HG02870 (cell line): ENCODE data around the gene SCEL.
"Not testable (repeated sequence)": the region's sequence is repeated elsewhere in the genome, so short reads cannot be mapped to it uniquely, and the experiment has no call there.

Source experiments
- ATAC-seq: cut with Tn5 transposase; IDR thresholded peaks from one replicate; pipeline ENCODE4 v1.9.1; 2021; ENCODE audit warnings: mild to moderate bottlenecking, moderate library complexity; ENCODE audit not compliant: unreplicated experiment

Gene SCEL

GRCh38 chr13:77650409-77650808 lies 114.9 kb downstream of the SCEL start:
- no peak for ATAC-seq

GRCh38 chr13:77653301-77653700 lies 117.8 kb downstream of the SCEL start:
- no peak for ATAC-seq

- ATAC-seq = not testable (repeated sequence)
Observed at GRCh38 chr13:77660016-77660415, 124.5 kb downstream of the SCEL start.

GRCh38 chr13:77660841-77661250 lies 125.3 kb downstream of the SCEL start:
- no peak for ATAC-seq

- ATAC-seq = not testable (repeated sequence)
Observed at GRCh38 chr13:77662301-77662700, 126.8 kb downstream of the SCEL start.

- ATAC-seq = not testable (repeated sequence)
Observed at GRCh38 chr13:77662831-77663230, 127.3 kb downstream of the SCEL start.

GRCh38 chr13:77674852-77675251 lies 139.3 kb downstream of the SCEL start:
- no peak for ATAC-seq

- ATAC-seq = no peak
Observed at GRCh38 chr13:77678691-77679235, 143.3 kb downstream of the SCEL start.

- ATAC-seq = no peak
Observed at GRCh38 chr13:77687799-77688198, 152.3 kb downstream of the SCEL start.

GRCh38 chr13:77691871-77692270 lies 156.4 kb downstream of the SCEL start:
- no peak for ATAC-seq

GRCh38 chr13:77692746-77693448 lies 157.4 kb downstream of the SCEL start:
- no peak for ATAC-seq

- no peak for ATAC-seq
Observed at GRCh38 chr13:77693449-77693940, 158.0 kb downstream of the SCEL start.
